H9 (cell line): ENCODE data around the gene SSTR3. TPM values are rescaled to one million over a fixed set of nuclear protein-coding genes. Genes with fewer than 3 reads are reported as not detected.

ENCODE experiments used
- DNase-seq: peaks from one replicate; pipeline ENCODE4 v3.0.0-alpha.2; 2017
- H2AFZ ChIP-seq: one replicate; pipeline ENCODE4 v1.6.1; 2013; ENCODE audit warnings: mild to moderate bottlenecking, low read length, control low read depth, moderate library complexity
- H2AK5ac ChIP-seq: 2 replicates; pipeline ENCODE4 v1.6.1; 2013; ENCODE audit warnings: low read length, control low read depth, mixed read lengths; ENCODE audit not compliant: insufficient read length
- H2BK120ac ChIP-seq: one replicate; pipeline ENCODE4 v1.6.1; 2013; ENCODE audit warnings: low read depth, mild to moderate bottlenecking, low read length, control low read depth, inconsistent platforms; ENCODE audit not compliant: poor library complexity, severe bottlenecking
- H2BK12ac ChIP-seq: 2 replicates; pipeline ENCODE4 v1.6.1; 2013; ENCODE audit warnings: low read length, control low read depth, mixed read lengths, low read depth; ENCODE audit not compliant: insufficient read length
- H2BK15ac ChIP-seq: 2 replicates; pipeline ENCODE4 v1.6.1; 2013; ENCODE audit warnings: low read depth, low read length, control low read depth
- H2BK20ac ChIP-seq: one replicate; pipeline ENCODE4 v1.6.1; 2013; ENCODE audit warnings: low read depth, mild to moderate bottlenecking, low read length, control low read depth, inconsistent platforms; ENCODE audit not compliant: poor library complexity, severe bottlenecking
- H2BK5ac ChIP-seq: 2 replicates; pipeline ENCODE4 v1.6.1; 2013; ENCODE audit warnings: low read length, control low read depth, mixed read lengths; ENCODE audit not compliant: insufficient read length
- H3K14ac ChIP-seq: 2 replicates; pipeline ENCODE4 v1.6.1; 2013; ENCODE audit warnings: low read length, control low read depth; ENCODE audit not compliant: insufficient read depth
- H3K18ac ChIP-seq: 2 replicates; pipeline ENCODE4 v1.6.1; 2013; ENCODE audit warnings: low read depth, mild to moderate bottlenecking, mixed read lengths, low read length, control low read depth; ENCODE audit not compliant: insufficient read length
- H3K23ac ChIP-seq: 2 replicates; pipeline ENCODE4 v1.6.1; 2013; ENCODE audit warnings: low read length, control low read depth, mixed read lengths, low read depth; ENCODE audit not compliant: insufficient read length
- H3K23me2 ChIP-seq: 2 replicates; pipeline ENCODE4 v1.6.1; 2013; ENCODE audit warnings: low read depth, mild to moderate bottlenecking, mixed read lengths, low read length, control low read depth; ENCODE audit not compliant: insufficient read length, poor library complexity, severe bottlenecking
- H3K27ac ChIP-seq: 2 replicates; pipeline ENCODE4 v1.5.1; 2013; ENCODE audit warnings: low read length, control low read depth, mixed read lengths, low read depth; ENCODE audit not compliant: insufficient read length
- H3K27me3 ChIP-seq: 2 replicates; pipeline ENCODE4 v1.6.1; 2013; ENCODE audit warnings: low read length, control low read depth, inconsistent platforms; ENCODE audit not compliant: insufficient read depth
- H3K4ac ChIP-seq: 2 replicates; pipeline ENCODE4 v1.6.1; 2013; ENCODE audit warnings: low read depth, mild to moderate bottlenecking, control low read depth, inconsistent platforms, low read length, moderate library complexity
- H3K4me1 ChIP-seq: 2 replicates; pipeline ENCODE4 v1.6.1; 2013; ENCODE audit warnings: low read length, control low read depth, inconsistent platforms; ENCODE audit not compliant: insufficient read depth
- H3K4me2 ChIP-seq: 2 replicates; pipeline ENCODE4 v1.6.1; 2013; ENCODE audit warnings: low read length, control low read depth, mixed read lengths; ENCODE audit not compliant: insufficient read length, insufficient read depth
- H3K56ac ChIP-seq: 2 replicates; pipeline ENCODE4 v1.6.1; 2013; ENCODE audit warnings: low read depth, mild to moderate bottlenecking, mixed read lengths, low read length, control low read depth; ENCODE audit not compliant: insufficient read length
- H3K79me1 ChIP-seq: 2 replicates; pipeline ENCODE4 v1.6.1; 2013; ENCODE audit warnings: low read depth, mild to moderate bottlenecking, moderate library complexity, low read length, control low read depth, inconsistent platforms; ENCODE audit not compliant: insufficient read depth, poor library complexity, severe bottlenecking
- H3K79me2 ChIP-seq: 2 replicates; pipeline ENCODE4 v1.6.1; 2013; ENCODE audit warnings: low read length, control low read depth, inconsistent platforms; ENCODE audit not compliant: insufficient read depth
- H3K9ac ChIP-seq: 2 replicates; pipeline ENCODE4 v1.6.1; 2013; ENCODE audit warnings: low read length, control low read depth, mixed read lengths; ENCODE audit not compliant: insufficient read length; ENCODE audit errors: extremely low read depth
- H3K9me3 ChIP-seq: one replicate; pipeline ENCODE4 v1.6.1; 2013; ENCODE audit warnings: low read depth, low read length, inconsistent platforms; ENCODE audit not compliant: control insufficient read depth
- H3T11ph ChIP-seq: one replicate; pipeline ENCODE4 v1.6.1; 2013; ENCODE audit warnings: mild to moderate bottlenecking, low read length, control low read depth, inconsistent platforms
- H4K20me1 ChIP-seq: one replicate; pipeline ENCODE4 v1.6.1; 2013; ENCODE audit not compliant: control insufficient read depth, insufficient read length, insufficient read depth
- H4K5ac ChIP-seq: 2 replicates; pipeline ENCODE4 v1.6.1; 2013; ENCODE audit warnings: low read depth, mild to moderate bottlenecking, mixed read lengths, low read length, control low read depth; ENCODE audit not compliant: insufficient read length
- H4K8ac ChIP-seq: replicated peaks from 2 replicates; pipeline ENCODE4 v1.6.1; 2013; ENCODE audit warnings: low read length, control low read depth, mixed read lengths, low read depth; ENCODE audit not compliant: insufficient read length
- H4K91ac ChIP-seq: 2 replicates; pipeline ENCODE4 v1.6.1; 2013; ENCODE audit warnings: low read depth, mild to moderate bottlenecking, moderate library complexity, mixed read lengths, low read length, control low read depth; ENCODE audit not compliant: insufficient read length
- H3K27ac Mint-ChIP-seq, 3 experiments: 2 replicates in 2 of 3; 3 replicates in 1 of 3; pipeline ENCODE4 v1.8.0; 2020 to 2021; ENCODE audit warnings: mixed read lengths in 3 of 3, mild to moderate bottlenecking in 1 of 3, moderate library complexity in 1 of 3
- H3K27me3 Mint-ChIP-seq: 2 replicates; pipeline ENCODE4 v1.8.0; 2021; ENCODE audit warnings: low read depth, mild to moderate bottlenecking, moderate library complexity, mixed read lengths
- H3K36me3 Mint-ChIP-seq, 3 experiments: 2 replicates in 2 of 3; 3 replicates in 1 of 3; pipeline ENCODE4 v1.8.0; 2020 to 2021; ENCODE audit warnings: low read depth in 3 of 3, mixed read lengths in 3 of 3; ENCODE audit not compliant: insufficient read depth in 1 of 3
- H3K4me1 Mint-ChIP-seq, 2 experiments: 2 replicates each; pipeline ENCODE4 v1.8.0; 2020; ENCODE audit warnings: mixed read lengths in 2 of 2
- H3K4me3 Mint-ChIP-seq, 2 experiments: 2 replicates in 1 of 2; 3 replicates in 1 of 2; pipeline ENCODE4 v1.8.0; 2020 to 2021; ENCODE audit warnings: mild to moderate bottlenecking in 2 of 2, mixed read lengths in 2 of 2, moderate library complexity in 1 of 2
- H3K9me3 Mint-ChIP-seq, 2 experiments: 2 replicates in 1 of 2; 3 replicates in 1 of 2; pipeline ENCODE4 v1.8.0; 2020; ENCODE audit warnings: mild to moderate bottlenecking in 2 of 2, mixed read lengths in 2 of 2, moderate library complexity in 1 of 2
- CTCF ChIP-seq: fragments of 200-600 bp; sonication (generic); conservative IDR thresholded peaks from 3 replicates; pipeline ENCODE4 v1.8.0; 2021; ENCODE audit warnings: antibody characterized with exemption, mild to moderate bottlenecking
- WGBS: extraction: QIAGEN DNeasy Blood & Tissue Kit; methylation state at CpG from one replicate; pipeline ENCODE4 v1.1.7; 2013; ENCODE audit warnings: missing lambda C conversion rate, low lambda C conversion rate, mixed read lengths; ENCODE audit not compliant: insufficient read length; ENCODE audit errors: extremely low coverage; 5-methylcytosine and 5-hydroxymethylcytosine counted together
- total RNA-seq: library from RNA; stranded (reverse); gene quantifications from 2 replicates; pipeline ENCODE4 v1.2.1, GENCODE V29; 2021

SSTR3 gene
- total RNA-seq, 1 experiment from 2014 or later = 0.68 TPM

- H2BK5ac ChIP-seq = no peak overlapping the region
- no peak overlapping the region for H3K14ac ChIP-seq
- no peaks in the 10 kb centered on the region for H3K27me3 ChIP-seq
- no peak overlapping the region for H3K4me2 ChIP-seq
- Mint-ChIP-seq H3K27me3 (peaks cover 31% of the 10 kb centered on the region), H3K4me1 (peaks cover 18 to 31% of the 10 kb centered on the region in 2 experiments), H3K27ac (no peak overlapping the region; a peak in 1 of 7 replicates), H3K4me3 (0 out of 5 replicates have a peak overlapping the region, but pooled peaks of 1 of the 2 experiments have one; percentile 23), H3K9me3 (no peaks in the 10 kb centered on the region; a peak in 1 of 5 replicates), H3K36me3 (no peaks in the 10 kb centered on the region)
- H3K18ac ChIP-seq = no peak overlapping the region
- no peaks in the 10 kb centered on the region for H3K79me1 ChIP-seq
- no peak overlapping the region for H2AFZ ChIP-seq
- no peak overlapping the region for H2AK5ac ChIP-seq
- no peak overlapping the region for H3K9ac ChIP-seq
- H3K4ac ChIP-seq = no peak overlapping the region
- peak; percentile 86 for DNase-seq
- no peak overlapping the region for H2BK20ac ChIP-seq
- H2BK120ac ChIP-seq = no peak overlapping the region
- no peak overlapping the region for H4K91ac ChIP-seq
- H3K79me2 ChIP-seq = no peaks in the 10 kb centered on the region
- no peaks in the 10 kb centered on the region for H3K4me1 ChIP-seq
- no peaks in the 10 kb centered on the region for H3K23me2 ChIP-seq
- no peak overlapping the region for H2BK12ac ChIP-seq
- H4K20me1 ChIP-seq = no peaks in the 10 kb centered on the region
- WGBS = no CpG with 5 or more reads among the region's 13 CpGs
- TF ChIP-seq CTCF = peak; percentile 96
- H3K27ac ChIP-seq = no peak overlapping the region
- H3T11ph ChIP-seq = no peak overlapping the region
- no peak overlapping the region for H4K5ac ChIP-seq
- no peaks in the 10 kb centered on the region for H3K9me3 ChIP-seq
- no peak overlapping the region for H3K23ac ChIP-seq
- H2BK15ac ChIP-seq = no peak overlapping the region
- no peak overlapping the region for H3K56ac ChIP-seq
- H4K8ac ChIP-seq = no peak overlapping the region
Observed at GRCh38 chr22:37166675-37167066, 45.6 kb downstream of the SSTR3 start.
